PC-9 (cell line): ENCODE measurements around the gene RPL28.
"Not testable (repeated sequence)": the region's sequence is repeated elsewhere in the genome, so short reads cannot be mapped to it uniquely, and the experiment has no call there.

Source experiments
- EZH2 ChIP-seq: fragments of 200-600 bp; sonication (generic); IDR thresholded peaks from 2 replicates; pipeline ENCODE4 v1.8.0; 2017; ENCODE audit warnings: antibody characterized with exemption, low read depth
- TF ChIP-seq, protein P1 (sequence below): fragments of 200-600 bp; sonication (generic); conservative IDR thresholded peaks from 2 replicates; pipeline ENCODE4 v1.6.1; 2017; ENCODE audit warnings: mixed run types, antibody characterized with exemption, mild to moderate bottlenecking, moderate library complexity

- TF ChIP-seq, protein P1, sequence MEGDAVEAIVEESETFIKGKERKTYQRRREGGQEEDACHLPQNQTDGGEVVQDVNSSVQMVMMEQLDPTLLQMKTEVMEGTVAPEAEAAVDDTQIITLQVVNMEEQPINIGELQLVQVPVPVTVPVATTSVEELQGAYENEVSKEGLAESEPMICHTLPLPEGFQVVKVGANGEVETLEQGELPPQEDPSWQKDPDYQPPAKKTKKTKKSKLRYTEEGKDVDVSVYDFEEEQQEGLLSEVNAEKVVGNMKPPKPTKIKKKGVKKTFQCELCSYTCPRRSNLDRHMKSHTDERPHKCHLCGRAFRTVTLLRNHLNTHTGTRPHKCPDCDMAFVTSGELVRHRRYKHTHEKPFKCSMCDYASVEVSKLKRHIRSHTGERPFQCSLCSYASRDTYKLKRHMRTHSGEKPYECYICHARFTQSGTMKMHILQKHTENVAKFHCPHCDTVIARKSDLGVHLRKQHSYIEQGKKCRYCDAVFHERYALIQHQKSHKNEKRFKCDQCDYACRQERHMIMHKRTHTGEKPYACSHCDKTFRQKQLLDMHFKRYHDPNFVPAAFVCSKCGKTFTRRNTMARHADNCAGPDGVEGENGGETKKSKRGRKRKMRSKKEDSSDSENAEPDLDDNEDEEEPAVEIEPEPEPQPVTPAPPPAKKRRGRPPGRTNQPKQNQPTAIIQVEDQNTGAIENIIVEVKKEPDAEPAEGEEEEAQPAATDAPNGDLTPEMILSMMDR, result not testable (repeated sequence)
- TF ChIP-seq EZH2, result not testable (repeated sequence)
These were observed 21.7 kb downstream of the RPL28 start, which contains the start of gene UBE2S for GRCh38 chr19:55407550-55407799.
